HEK293T (cell line): ENCODE results near the gene COTL1.

Experiments used
- ARNT ChIP-seq: fragments of 450-650 bp; IDR thresholded peaks from 2 replicates; pipeline ENCODE4 v1.6.1; 2017; ENCODE audit warnings: mild to moderate bottlenecking
- ELF4 ChIP-seq: fragments of 450-650 bp; IDR thresholded peaks from 2 replicates; pipeline ENCODE4 v1.6.1; 2017; ENCODE audit warnings: antibody characterized with exemption
- FOXA1 ChIP-seq: fragments of 450-650 bp; IDR thresholded peaks from 2 replicates; pipeline ENCODE4 v1.6.1; 2016; ENCODE audit warnings: mild to moderate bottlenecking
- FOXM1 ChIP-seq: fragments of 450-650 bp; IDR thresholded peaks from 2 replicates; pipeline ENCODE4 v1.6.1; 2017; ENCODE audit warnings: mild to moderate bottlenecking, borderline replicate concordance
- HDGF ChIP-seq: fragments of 450-650 bp; IDR thresholded peaks from 2 replicates; pipeline ENCODE4 v1.6.1; 2017; ENCODE audit warnings: antibody characterized with exemption, borderline replicate concordance
- L3MBTL2 ChIP-seq: fragments of 450-650 bp; conservative IDR thresholded peaks from 2 replicates; pipeline ENCODE4 v1.6.1; 2016; ENCODE audit warnings: mild to moderate bottlenecking
- LEF1 ChIP-seq: fragments of 450-650 bp; IDR thresholded peaks from 2 replicates; pipeline ENCODE4 v1.6.1; 2017; ENCODE audit warnings: mild to moderate bottlenecking, borderline replicate concordance
- SP1 ChIP-seq: fragments of 450-650 bp; IDR thresholded peaks from 2 replicates; pipeline ENCODE4 v1.6.1; 2017
- SUZ12 ChIP-seq: fragments of 450-650 bp; IDR thresholded peaks from 2 replicates; pipeline ENCODE4 v1.6.1; 2016; ENCODE audit warnings: mild to moderate bottlenecking
- TARDBP ChIP-seq: fragments of 450-650 bp; IDR thresholded peaks from 2 replicates; pipeline ENCODE4 v1.6.1; 2016
- ZNF384 ChIP-seq: fragments of 450-650 bp; IDR thresholded peaks from 2 replicates; pipeline ENCODE4 v1.6.1; 2016

- TF ChIP-seq ZNF384 (no peak), SP1 (no peak), L3MBTL2 (no peak), SUZ12 (no peak), ARNT (no peak), FOXA1 (no peak), ELF4 (no peak), HDGF (no peak), FOXM1 (no peak), TARDBP (no peak), LEF1 (no peak)
Observed at GRCh38 chr16:84531671-84532111, 86.2 kb downstream of the COTL1 start.
